ENCODE measurements around the gene GRIP1.

The GRIP1 gene

GRCh38 chr12:66688846-66689439 lies 10.1 kb upstream of the GRIP1 start:
- peak; percentile 83 to 87 for DNase-seq

- no peak for DNase-seq
Measured at GRCh38 chr12:66684222-66684621, 5.3 kb upstream of the GRIP1 start.

GRCh38 chr12:66683822-66684221 lies 4.9 kb upstream of the GRIP1 start:
- DNase-seq, result no peak

- no peak for DNase-seq
Measured at GRCh38 chr12:66683073-66683472, 4.2 kb upstream of the GRIP1 start.

GRCh38 chr12:66679461-66680084 lies 697 bp upstream of the GRIP1 start:
- DNase-seq, result peak in 1 of 2 experiments; percentile 22

GRCh38 chr12:66676241-66676640 lies 2.6 kb downstream of the GRIP1 start:
- no peak for DNase-seq

- no peak for DNase-seq
Measured at GRCh38 chr12:66674495-66675122, 4.3 kb downstream of the GRIP1 start.

GRCh38 chr12:66669541-66669940 lies 9.3 kb downstream of the GRIP1 start:
- DNase-seq, result peak; percentile 14 to 18

GRCh38 chr12:66668311-66668710 lies 10.6 kb downstream of the GRIP1 start:
- DNase-seq, result no peak

GRCh38 chr12:66667906-66668305 lies 11.0 kb downstream of the GRIP1 start:
- no peak for DNase-seq

GRCh38 chr12:66666481-66666880 lies 12.4 kb downstream of the GRIP1 start:
- no peak for DNase-seq

- no peak for DNase-seq
Measured at GRCh38 chr12:66665435-66665985, 13.4 kb downstream of the GRIP1 start.

- no peak for DNase-seq
Measured at GRCh38 chr12:66664076-66664475, 14.8 kb downstream of the GRIP1 start.

GRCh38 chr12:66663611-66664010 lies 15.3 kb downstream of the GRIP1 start:
- no peak for DNase-seq

- no peak for DNase-seq
Measured at GRCh38 chr12:66662729-66663128, 16.1 kb downstream of the GRIP1 start.

- no peak for DNase-seq
Measured at GRCh38 chr12:66662179-66662578, 16.7 kb downstream of the GRIP1 start.

GRCh38 chr12:66661357-66661756 lies 17.5 kb downstream of the GRIP1 start:
- no peak for DNase-seq

- no peak for DNase-seq
Measured at GRCh38 chr12:66653796-66654195, 25.1 kb downstream of the GRIP1 start.

- no peak for DNase-seq
Measured at GRCh38 chr12:66648033-66648735, 30.7 kb downstream of the GRIP1 start.

GRCh38 chr12:66647034-66647691 lies 31.7 kb downstream of the GRIP1 start:
- DNase-seq, result no peak

- DNase-seq, result no peak
Measured at GRCh38 chr12:66644151-66644550, 34.7 kb downstream of the GRIP1 start.

GRCh38 chr12:66640691-66641460 lies 38.0 kb downstream of the GRIP1 start:
- DNase-seq, result no peak

Measured in NCI-H526 (cell line).